ENCODE measurements around the gene ZC3H12A.
"Not testable (repeated sequence)": the region's sequence is repeated elsewhere in the genome, so short reads cannot be mapped to it uniquely, and the experiment has no call there.

ZC3H12A gene

DNA sequence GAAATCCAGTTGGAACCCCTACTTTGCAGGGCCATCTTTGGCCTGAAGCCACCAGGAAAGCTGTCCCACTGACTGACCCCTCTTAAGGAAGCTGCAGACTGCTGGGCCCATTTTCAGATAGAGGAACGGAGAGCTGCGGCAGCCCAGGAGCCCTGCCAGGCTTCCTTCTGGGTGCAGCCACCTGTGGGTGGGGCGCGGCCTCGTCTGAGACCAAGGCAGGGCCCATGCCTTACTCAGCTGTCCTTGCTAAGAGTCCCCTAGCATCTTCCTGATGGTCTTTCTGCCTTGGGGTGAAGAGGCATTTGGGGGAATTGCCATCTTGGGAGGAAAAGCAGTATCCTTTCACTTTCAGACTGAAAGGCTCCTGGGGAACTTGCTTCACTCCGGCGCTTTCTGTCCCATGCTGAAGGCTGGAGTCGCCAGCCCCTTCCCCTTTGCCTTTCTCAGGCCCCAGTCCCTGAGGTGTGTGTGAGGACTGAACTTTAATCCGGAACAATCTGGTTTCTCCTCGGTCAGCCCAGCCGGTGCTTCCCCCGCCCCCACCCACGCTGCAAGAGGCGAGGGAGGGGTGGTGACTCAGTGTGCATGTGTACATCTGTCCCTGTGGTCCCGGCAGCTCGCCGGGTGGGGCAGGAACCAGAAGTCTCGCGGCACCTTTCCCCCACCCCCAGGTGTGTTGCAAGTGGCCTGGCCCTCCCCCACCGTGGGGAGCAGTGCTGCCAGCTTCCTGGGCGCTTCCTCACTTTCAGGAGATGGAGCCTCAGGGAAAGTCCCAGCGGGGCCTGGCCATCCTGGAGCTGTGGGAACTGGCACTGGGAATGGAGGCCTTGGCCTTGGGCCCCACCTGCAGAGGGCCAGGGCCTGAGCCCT, 5.1 kb downstream of the ZC3H12A start:
- peak; percentile 95 for DNase-seq

GRCh38 chr1:37480125-37480466, 5.7 kb downstream of the ZC3H12A start:
- DNase-seq = no peak

DNA sequence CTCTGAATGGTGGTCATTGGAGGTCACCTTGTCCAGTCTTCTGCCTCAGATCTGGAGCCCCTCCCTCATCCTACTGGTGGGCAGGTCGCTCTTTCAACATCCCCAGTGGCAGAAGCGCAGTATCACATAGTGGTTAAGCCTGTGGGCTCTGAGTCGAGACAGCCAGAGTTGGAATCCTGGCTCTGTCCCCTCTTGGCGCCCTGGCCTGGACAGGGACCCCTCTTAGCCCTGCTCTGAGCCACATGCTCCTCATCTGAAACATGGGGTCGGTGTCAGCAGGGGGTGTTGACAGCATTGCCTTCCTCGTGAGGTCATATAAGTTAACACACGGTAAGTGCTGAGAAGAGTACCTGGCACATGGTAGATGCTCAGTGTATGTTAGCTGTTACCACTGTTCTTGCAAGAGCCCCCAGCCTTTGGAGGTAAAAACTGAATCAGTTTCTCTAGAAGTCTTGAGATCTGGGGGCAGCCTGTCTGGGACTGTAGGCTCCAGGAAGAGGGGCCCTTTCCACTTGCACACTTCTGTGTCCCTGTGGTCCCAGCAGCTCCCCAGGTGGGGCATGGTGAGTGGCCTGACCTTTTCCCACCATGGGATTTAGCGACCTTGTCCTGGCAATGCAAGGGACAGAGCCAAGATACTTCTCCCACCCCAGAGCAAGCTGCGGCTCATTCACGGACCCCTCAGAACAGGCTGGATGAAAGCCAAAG, 6.4 kb downstream of the ZC3H12A start:
- DNase-seq = no peak

DNA sequence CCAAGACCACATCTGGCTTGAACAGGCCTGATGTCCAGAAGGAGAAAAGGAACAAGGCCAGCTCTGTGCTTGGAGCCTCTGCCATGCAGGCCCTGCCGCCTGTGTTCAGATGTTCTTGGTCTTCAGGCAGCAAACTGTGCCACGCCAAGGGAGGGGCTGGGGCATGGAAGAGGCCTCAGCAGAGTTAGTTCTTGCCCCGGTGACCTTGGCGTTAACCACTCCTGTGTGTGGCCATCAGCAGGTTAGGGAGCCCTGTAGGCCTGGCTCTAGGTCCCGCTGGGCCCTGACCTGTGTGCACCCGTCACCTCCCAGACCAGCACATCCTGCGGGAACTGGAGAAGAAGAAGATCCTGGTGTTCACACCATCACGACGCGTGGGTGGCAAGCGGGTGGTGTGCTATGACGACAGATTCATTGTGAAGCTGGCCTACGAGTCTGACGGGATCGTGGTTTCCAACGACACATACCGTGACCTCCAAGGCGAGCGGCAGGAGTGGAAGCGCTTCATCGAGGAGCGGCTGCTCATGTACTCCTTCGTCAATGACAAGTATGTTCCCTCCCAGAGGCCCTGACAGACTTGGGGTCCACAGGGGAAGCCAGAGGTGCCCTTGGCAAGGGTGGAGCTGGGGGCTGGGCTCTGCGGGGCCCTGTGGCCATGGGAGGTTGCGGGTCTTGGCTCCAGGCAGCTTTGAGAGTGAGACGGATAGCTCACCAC, 7.1 kb downstream of the ZC3H12A start:
- DNase-seq = no peak

DNA sequence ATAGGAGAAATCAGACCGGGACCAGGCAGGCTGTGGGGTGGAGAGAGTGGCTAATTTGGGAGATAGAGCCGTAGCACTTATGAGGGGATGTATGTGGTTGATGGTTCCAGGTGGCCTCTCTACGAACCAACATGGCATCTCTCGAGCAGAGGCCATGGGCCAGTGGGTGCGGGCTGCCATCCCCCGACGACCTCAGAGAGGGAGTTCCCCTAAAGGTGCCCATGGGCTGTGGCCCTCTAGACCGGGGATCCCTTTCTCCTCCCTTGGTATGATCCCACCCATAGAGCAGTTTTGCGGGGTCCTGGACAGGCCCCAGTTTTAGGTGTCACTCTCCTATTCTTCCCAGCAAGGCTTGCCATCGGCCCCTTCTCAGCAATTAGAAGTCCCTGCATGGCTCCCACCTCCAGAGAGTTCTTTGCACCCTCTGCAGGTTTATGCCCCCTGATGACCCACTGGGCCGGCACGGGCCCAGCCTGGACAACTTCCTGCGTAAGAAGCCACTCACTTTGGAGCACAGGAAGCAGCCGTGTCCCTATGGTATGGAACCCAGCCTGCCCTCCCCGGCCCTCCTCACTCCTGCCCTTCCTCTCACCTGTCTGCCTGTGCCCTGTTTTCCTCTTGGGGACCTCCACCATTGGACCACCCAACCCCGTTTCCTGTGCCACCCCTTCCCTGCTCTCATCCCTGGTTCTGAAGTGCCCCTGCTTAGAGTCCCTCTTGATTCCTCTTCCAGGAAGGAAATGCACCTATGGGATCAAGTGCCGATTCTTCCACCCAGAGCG, 7.8 kb downstream of the ZC3H12A start:
- DNase-seq = no peak

GRCh38 chr1:37482796-37483744, 8.7 kb downstream of the ZC3H12A start:
- no peak for DNase-seq

DNA sequence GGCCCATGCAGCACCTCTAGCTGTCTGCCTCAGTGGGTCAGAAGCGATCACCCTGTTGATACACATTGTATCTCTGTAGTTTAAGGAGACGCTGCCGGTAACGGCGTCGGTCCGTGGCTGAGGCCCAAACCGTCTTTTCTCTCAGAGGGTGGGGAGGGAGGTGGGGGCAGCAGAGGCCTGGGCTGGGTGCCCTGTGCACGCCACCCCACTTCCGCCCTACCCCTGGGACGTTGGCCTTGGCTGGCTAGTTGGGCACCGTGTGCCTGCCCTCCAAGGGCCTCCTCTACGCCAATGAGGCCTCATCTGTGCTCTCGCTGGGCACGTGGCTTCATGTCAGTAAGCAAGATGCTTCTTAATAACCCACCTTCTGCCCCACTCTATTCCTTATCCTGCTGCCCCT, 9.4 kb downstream of the ZC3H12A start:
- DNase-seq = no peak

DNA sequence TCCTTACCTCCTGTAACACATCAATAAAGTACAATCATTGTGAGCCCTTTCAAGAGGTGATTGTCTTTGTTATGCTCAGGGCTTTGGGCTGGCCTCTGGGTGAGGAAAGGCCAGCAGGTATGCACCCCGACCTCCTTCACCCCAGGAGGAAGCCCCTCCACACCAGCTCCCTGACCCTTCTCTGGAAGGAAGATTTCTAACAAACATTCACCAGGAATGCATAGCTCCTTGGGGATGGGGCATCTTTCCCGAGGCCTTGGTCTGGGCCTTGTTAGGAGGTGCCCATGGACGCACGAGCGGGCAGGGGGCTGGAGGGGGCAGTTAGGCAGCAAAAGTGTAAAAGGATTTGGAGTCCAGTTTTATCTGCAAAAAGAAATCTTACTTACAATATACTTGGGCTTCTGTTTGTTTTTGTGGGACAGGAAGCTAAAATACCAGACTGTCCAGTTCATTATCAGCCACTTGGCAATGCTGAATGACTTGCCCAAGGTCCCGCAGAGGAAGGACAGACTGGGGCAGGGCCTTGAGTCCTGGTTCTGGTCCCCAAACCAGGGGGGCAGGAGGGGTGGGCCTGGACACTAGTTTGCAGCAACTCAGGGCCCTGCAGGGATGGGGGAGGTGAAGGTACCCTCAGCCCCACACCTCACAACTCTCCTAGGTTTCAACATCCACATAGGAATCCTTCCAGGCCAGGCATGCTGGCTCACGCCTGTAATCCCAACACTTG, 10.1 kb downstream of the ZC3H12A start:
- DNase-seq = no peak

DNA sequence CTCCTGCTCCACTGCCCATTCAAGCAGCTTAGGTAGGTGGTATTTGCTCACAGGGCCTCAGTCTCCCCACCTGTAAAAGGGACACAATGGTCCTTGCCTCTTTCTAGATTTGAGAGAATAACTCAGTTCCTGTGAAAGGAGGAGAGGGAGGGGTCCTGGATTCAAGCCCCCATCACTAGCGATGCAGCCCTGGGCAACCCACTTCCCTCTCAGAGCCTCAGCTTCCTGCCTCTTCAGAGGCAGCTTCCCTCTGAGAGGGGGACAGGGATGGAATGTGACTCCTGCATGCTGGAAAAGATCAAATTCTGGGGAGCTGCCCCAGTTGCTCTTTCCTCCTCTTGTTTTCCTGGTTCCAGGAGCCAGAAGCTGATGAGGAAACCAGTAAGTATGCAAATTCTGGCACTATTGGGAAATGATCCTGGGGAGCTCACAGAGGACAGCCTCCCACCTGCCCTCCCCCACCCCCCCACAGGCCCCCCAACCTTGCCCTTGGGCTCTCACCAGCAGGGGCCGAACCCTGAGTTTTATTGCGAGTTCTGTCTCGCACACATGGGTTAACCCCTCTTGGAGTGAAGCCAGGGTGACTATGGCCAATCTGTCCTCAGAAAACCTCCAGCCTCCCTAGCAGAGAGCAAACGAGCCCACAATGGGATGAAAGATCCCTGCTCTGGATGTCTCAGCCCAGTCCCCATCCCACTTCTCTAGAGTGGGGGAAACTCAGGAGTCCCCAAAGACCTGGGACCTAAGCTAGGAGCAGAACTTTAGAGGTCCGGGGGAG, 11.7 kb downstream of the ZC3H12A start:
- DNase-seq = no peak

- DNase-seq = peak; percentile 58
Observed at GRCh38 chr1:37486680-37487618, 12.6 kb downstream of the ZC3H12A start.

GRCh38 chr1:37487619-37487984, 13.2 kb downstream of the ZC3H12A start:
- DNase-seq = no peak

- no peak for DNase-seq
Observed at GRCh38 chr1:37493336-37494098, 19.1 kb downstream of the ZC3H12A start.

DNA sequence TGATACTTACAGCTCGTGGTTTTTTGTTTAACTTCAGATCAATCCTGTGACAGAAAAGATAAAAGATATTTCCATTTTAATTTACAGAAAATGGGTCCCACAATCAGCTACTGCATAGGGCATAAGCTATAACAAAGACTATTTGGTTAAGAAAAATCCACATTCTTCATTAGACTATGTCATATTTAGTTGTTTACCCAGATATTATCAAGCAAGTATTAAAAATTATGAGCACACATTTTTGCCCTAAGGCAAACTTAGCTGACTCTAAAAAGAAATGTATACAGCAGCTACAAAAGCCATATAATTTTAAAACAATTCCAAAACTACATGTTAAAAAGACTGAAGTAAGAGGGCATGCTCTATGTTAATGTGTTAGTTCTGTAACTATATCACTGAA, 21.5 kb downstream of the ZC3H12A start:
- no peak for DNase-seq

DNA sequence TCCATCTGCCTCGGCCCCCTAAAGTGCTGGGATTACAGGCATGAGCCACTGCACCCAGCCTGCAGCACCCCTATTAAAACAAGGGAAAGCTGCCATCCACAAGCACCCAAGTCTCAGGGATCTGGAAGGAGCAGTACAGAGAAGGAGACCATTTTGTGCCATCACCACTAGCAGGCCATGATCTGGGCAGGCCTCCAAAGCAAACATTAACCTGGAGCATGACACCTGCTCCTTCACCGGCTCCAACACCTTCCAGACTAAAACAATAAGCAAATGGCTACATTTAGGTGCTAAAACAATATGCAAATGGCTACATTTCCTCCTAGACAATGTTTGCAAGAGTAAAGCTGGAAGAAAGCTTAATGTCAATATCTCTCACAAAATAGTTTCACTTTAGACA, 23.5 kb downstream of the ZC3H12A start:
- DNase-seq = no peak

DNA sequence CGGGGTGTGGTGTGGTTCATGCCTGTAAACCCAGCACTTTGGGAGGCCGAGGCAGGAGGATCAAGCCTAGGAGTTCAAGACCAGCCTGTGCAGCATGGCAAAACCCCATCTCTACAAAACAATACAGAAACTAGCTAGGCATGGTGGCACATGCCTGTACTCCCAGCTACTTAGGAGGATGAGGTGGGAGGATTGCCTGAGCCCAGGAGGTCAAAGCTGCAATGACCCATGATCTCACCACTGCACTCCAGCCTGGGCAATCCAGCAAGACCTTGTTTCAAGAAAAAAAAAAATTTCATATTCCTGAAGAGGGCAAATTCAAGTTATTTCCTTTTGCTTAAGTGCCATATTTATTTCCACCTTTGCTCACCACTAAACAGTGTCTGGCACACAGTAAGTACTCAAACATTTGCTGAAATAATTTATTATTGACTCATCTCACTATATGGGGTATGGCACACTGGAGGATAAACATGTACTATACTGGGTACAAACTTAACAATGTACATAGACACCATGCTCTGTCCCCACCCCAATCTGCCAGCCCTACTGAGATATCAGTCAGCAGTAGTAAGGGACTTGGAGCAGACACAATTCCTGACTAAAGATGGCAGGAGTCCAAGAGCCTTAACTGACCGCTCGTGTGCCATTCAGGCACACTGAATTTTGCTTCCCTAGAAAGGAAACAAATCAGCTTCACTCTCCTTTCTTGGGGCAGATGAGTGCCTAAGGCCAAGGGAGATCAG, 24.7 kb downstream of the ZC3H12A start:
- DNase-seq = no peak

- no peak for DNase-seq
Observed at GRCh38 chr1:37501661-37502060, 27.3 kb downstream of the ZC3H12A start.

- DNase-seq = no peak
Observed at GRCh38 chr1:37502104-37502503, 27.7 kb downstream of the ZC3H12A start.

DNA sequence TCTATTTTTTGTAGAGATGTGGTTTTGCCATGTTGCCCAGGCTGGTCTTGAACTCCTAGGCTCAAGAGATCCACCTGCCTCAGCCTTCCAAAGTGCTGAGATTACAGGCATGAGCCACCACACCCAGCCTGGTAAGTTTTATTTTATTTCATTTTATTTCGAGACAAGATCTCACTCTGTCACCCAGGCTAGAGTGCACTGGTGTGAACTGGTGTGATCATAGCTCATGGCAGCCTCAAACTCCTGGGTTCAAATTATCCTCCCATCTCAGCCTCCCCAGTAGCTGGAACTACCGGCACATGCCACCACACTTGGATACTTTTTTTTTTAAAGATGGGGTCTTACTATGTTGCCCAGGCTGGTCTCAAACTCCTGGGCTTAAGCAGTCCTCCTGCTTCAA, 28.4 kb downstream of the ZC3H12A start:
- DNase-seq = not testable (repeated sequence)

All from stimulated activated naive CD4-positive, alpha-beta T cell treated with Interleukin-2 at 50 U/mL for 16 hours (primary cell).